ENCODE results near the gene NEMF.
"Not testable (repeated sequence)": the region's sequence is repeated elsewhere in the genome, so short reads cannot be mapped to it uniquely, and the experiment has no call there.

The NEMF gene

DNA sequence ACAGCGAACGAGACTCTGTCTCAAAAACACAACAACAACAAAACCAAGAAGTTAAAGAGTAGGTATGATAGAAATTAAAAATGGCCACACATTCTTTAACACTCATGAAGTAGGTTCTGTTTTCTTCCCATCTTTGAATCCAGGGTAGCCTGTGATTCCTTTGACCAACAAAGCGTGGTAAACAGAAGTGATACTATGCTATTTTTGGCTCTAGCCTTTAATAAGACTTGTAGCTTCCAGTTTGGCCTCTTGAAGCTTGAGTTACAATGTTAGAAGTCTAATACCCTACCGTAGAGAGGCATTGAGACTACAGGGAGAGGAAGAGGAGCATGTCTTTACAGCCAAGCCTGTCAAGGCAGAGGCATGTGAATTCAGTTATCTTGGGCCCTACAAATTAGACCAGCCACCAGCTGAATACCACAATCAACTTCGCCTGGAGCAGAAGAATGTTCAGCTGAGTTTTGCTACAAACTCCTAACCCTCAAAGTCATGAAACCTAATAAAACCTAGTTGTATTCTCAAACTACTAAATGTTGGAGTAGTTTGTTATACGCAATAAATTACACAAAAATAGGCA is 4.9 kb upstream of the NEMF start:
- peaks cover 0 to 4% of the 10 kb centered on the region in 2 donors for H3K4me1 ChIP-seq (ENCODE audit: control insufficient read depth in 1 of 2, insufficient read depth in 2 of 2, low read length in 2 of 2)
- H3K36me3 ChIP-seq (ENCODE audit: control insufficient read depth in 1 of 2, insufficient read depth in 2 of 2, low read length in 2 of 2) = peaks cover 0 to 7% of the 10 kb centered on the region in 2 donors
- no peaks in the 10 kb centered on the region for H3K9me3 ChIP-seq (ENCODE audit: control insufficient read depth in 1 of 2, low read length in 2 of 2)
- no peaks in the 10 kb centered on the region for H3K27me3 ChIP-seq (ENCODE audit: low read depth, low read length)
- no peak overlapping the region for H3K4me3 ChIP-seq (ENCODE audit: low read depth in 1 of 2, low read length in 2 of 2)
- no peak overlapping the region for H3K27ac ChIP-seq (ENCODE audit: low read length)

- H3K9me3 ChIP-seq (ENCODE audit: control insufficient read depth in 1 of 2, low read length in 2 of 2) = no peaks in the 10 kb centered on the region
- no peak overlapping the region for H3K27ac ChIP-seq (ENCODE audit: low read length)
- no peaks in the 10 kb centered on the region for H3K27me3 ChIP-seq (ENCODE audit: low read depth, low read length)
- H3K36me3 ChIP-seq (ENCODE audit: control insufficient read depth in 1 of 2, insufficient read depth in 2 of 2, low read length in 2 of 2) = peaks cover 12 to 16% of the 10 kb centered on the region in 2 donors
- H3K4me1 ChIP-seq (ENCODE audit: control insufficient read depth in 1 of 2, insufficient read depth in 2 of 2, low read length in 2 of 2) = peaks cover 6 to 15% of the 10 kb centered on the region in 2 donors
- peak overlapping the region; percentile 92 to 98 for H3K4me3 ChIP-seq (ENCODE audit: low read depth in 1 of 2, low read length in 2 of 2)
Measured at GRCh38 chr14:49853572-49854375, 1.2 kb upstream of the NEMF start.

DNA sequence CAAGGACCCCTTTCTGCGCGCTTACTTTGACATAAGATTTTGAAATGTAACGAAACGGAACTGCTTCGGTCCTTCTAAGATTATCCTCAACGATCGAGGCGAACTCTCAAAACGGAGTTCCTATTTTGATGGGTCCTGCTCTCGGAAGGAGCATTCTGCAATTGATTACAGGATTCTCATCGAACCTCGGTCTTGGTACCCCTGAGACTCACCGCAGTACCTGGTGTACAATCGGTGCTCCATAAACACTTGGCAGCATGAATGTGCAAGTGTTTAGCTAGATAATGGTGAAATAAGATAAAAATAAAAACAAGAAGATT is 530 bp upstream of the NEMF start:
- H3K4me3 ChIP-seq (ENCODE audit: low read depth in 1 of 2, low read length in 2 of 2) = peak overlapping the region; percentile 92 to 98
- peaks cover 12 to 16% of the 10 kb centered on the region in 2 donors for H3K36me3 ChIP-seq (ENCODE audit: control insufficient read depth in 1 of 2, insufficient read depth in 2 of 2, low read length in 2 of 2)
- H3K4me1 ChIP-seq (ENCODE audit: control insufficient read depth in 1 of 2, insufficient read depth in 2 of 2, low read length in 2 of 2) = peaks cover 6 to 15% of the 10 kb centered on the region in 2 donors
- no peaks in the 10 kb centered on the region for H3K9me3 ChIP-seq (ENCODE audit: control insufficient read depth in 1 of 2, low read length in 2 of 2)
- H3K27me3 ChIP-seq (ENCODE audit: low read depth, low read length) = no peaks in the 10 kb centered on the region
- peak overlapping the region; percentile 95 for H3K27ac ChIP-seq (ENCODE audit: low read length)

- Histone ChIP-seq H3K4me1 (ENCODE audit: control insufficient read depth in 1 of 2, insufficient read depth in 2 of 2, low read length in 2 of 2) (peaks cover 6 to 15% of the 10 kb centered on the region in 2 donors), H3K27ac (ENCODE audit: low read length) (peak overlapping the region; percentile 95)
Measured at GRCh38 chr14:49851813-49852212, 775 bp downstream of the NEMF start.

GRCh38 chr14:49849213-49849847 is 3.3 kb downstream of the NEMF start:
- peaks cover 22 to 32% of the 10 kb centered on the region in 2 donors for H3K36me3 ChIP-seq (ENCODE audit: control insufficient read depth in 1 of 2, insufficient read depth in 2 of 2, low read length in 2 of 2)
- H3K27me3 ChIP-seq (ENCODE audit: low read depth, low read length) = no peaks in the 10 kb centered on the region
- H3K9me3 ChIP-seq (ENCODE audit: control insufficient read depth in 1 of 2, low read length in 2 of 2) = no peaks in the 10 kb centered on the region
- no peak overlapping the region for H3K4me3 ChIP-seq (ENCODE audit: low read depth in 1 of 2, low read length in 2 of 2)
- no peak overlapping the region for H3K27ac ChIP-seq (ENCODE audit: low read length)
- peaks cover 6 to 15% of the 10 kb centered on the region in 2 donors for H3K4me1 ChIP-seq (ENCODE audit: control insufficient read depth in 1 of 2, insufficient read depth in 2 of 2, low read length in 2 of 2)

More at GRCh38 chr14:49851813-49852212, 775 bp downstream of the NEMF start:
- H3K9me3 ChIP-seq (ENCODE audit: control insufficient read depth in 1 of 2, low read length in 2 of 2) = no peaks in the 10 kb centered on the region
- H3K4me3 ChIP-seq (ENCODE audit: low read depth in 1 of 2, low read length in 2 of 2) = peak overlapping the region; percentile 92 to 98
- no peaks in the 10 kb centered on the region for H3K27me3 ChIP-seq (ENCODE audit: low read depth, low read length)
- H3K36me3 ChIP-seq (ENCODE audit: control insufficient read depth in 1 of 2, insufficient read depth in 2 of 2, low read length in 2 of 2) = peaks cover 12 to 16% of the 10 kb centered on the region in 2 donors

- Histone ChIP-seq H3K27me3 (ENCODE audit: low read depth, low read length) (no peaks in the 10 kb centered on the region), H3K36me3 (ENCODE audit: control insufficient read depth in 1 of 2, insufficient read depth in 2 of 2, low read length in 2 of 2) (peaks cover 65 to 74% of the 10 kb centered on the region in 2 donors), H3K27ac (ENCODE audit: low read length) (no peak overlapping the region), H3K4me1 (ENCODE audit: control insufficient read depth in 1 of 2, insufficient read depth in 2 of 2, low read length in 2 of 2) (no peaks in the 10 kb centered on the region), H3K9me3 (ENCODE audit: control insufficient read depth in 1 of 2, low read length in 2 of 2) (no peaks in the 10 kb centered on the region), H3K4me3 (ENCODE audit: low read depth in 1 of 2, low read length in 2 of 2) (no peak overlapping the region)
Measured at GRCh38 chr14:49828640-49829039, 23.9 kb downstream of the NEMF start.

DNA sequence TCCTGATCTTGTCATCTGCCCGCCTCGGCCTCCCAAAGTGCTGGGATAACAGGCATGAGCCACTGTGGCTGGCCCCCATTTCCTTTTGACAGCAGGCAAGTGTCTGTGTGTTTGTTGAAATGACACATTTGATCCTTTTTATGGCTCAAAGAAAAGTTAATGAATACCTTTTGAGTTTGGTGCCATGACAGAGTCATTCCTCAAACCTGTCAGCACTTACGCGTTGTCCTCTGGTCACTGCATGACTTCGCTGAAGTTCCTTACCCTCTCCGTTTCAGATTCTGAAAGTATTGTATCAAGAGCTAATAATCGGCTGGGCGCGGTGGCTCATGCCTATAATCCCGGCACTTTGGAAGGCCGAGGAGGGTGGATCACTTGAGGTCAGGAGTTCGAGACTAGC is 32.4 kb downstream of the NEMF start:
- H3K4me3 ChIP-seq (ENCODE audit: low read depth in 1 of 2, low read length in 2 of 2) = no peak overlapping the region
- H3K27ac ChIP-seq (ENCODE audit: low read length) = no peak overlapping the region
- peaks cover 35 to 48% of the 10 kb centered on the region in 2 donors for H3K36me3 ChIP-seq (ENCODE audit: control insufficient read depth in 1 of 2, insufficient read depth in 2 of 2, low read length in 2 of 2)

DNA sequence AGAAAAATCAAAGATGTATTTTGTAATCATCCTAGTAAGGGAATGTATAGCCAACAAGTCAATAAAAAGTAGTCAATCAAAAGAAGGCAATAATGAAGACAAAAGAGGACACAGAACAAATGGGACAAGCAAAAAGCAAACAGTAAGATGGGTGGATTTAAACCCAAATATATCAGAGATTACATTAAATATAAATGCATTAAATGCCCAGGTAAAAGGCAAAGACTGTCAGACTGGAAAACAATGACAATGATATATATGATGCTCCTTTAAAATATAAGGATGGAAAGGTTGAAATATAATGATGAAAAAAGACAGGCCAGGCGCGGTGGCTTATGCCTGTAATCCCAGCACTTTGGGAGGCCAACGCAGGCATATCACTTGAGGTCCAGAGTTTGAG is 35.7 kb downstream of the NEMF start:
- Histone ChIP-seq H3K4me3 (ENCODE audit: low read depth in 1 of 2, low read length in 2 of 2) (no peak overlapping the region), H3K27ac (ENCODE audit: low read length) (no peak overlapping the region), H3K4me1 (ENCODE audit: control insufficient read depth in 1 of 2, insufficient read depth in 2 of 2, low read length in 2 of 2) (no peaks in the 10 kb centered on the region), H3K9me3 (ENCODE audit: control insufficient read depth in 1 of 2, low read length in 2 of 2) (peaks cover 0 to 4% of the 10 kb centered on the region in 2 donors), H3K36me3 (ENCODE audit: control insufficient read depth in 1 of 2, insufficient read depth in 2 of 2, low read length in 2 of 2) (peaks cover 46 to 68% of the 10 kb centered on the region in 2 donors), H3K27me3 (ENCODE audit: low read depth, low read length) (no peaks in the 10 kb centered on the region)

More for the DNA sequence above, 32.4 kb downstream of the NEMF start:
- Histone ChIP-seq H3K27me3 (ENCODE audit: low read depth, low read length) (no peaks in the 10 kb centered on the region), H3K4me1 (ENCODE audit: control insufficient read depth in 1 of 2, insufficient read depth in 2 of 2, low read length in 2 of 2) (no peaks in the 10 kb centered on the region), H3K9me3 (ENCODE audit: control insufficient read depth in 1 of 2, low read length in 2 of 2) (no peaks in the 10 kb centered on the region)

- H3K9me3 ChIP-seq (ENCODE audit: control insufficient read depth in 1 of 2, low read length in 2 of 2); H3K4me1 ChIP-seq (ENCODE audit: control insufficient read depth in 1 of 2, insufficient read depth in 2 of 2, low read length in 2 of 2); H3K4me3 ChIP-seq (ENCODE audit: low read depth in 1 of 2, low read length in 2 of 2); H3K27ac ChIP-seq (ENCODE audit: low read length); H3K27me3 ChIP-seq (ENCODE audit: low read depth, low read length): not testable (repeated sequence)
- peaks cover 50 to 76% of the 10 kb centered on the region in 2 donors for H3K36me3 ChIP-seq (ENCODE audit: control insufficient read depth in 1 of 2, insufficient read depth in 2 of 2, low read length in 2 of 2)
Measured at GRCh38 chr14:49816118-49816517, 36.5 kb downstream of the NEMF start.

DNA sequence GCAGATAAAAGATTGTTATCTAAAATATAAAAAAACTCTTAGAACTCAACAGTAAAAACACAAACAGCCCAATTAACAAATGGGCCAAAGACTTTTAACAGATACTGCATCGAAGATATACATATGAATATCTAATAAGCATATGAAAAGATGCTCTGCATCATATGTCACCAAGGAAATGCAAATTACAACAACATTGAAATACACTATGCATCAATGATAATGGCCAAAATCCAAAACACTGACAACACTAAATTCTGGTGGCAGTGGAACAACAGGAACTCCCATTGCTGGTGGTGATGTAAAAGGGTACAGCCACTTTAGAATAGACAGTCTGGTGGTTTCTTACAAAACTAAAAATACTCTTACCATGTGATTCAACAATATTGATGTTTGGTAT is 43.8 kb downstream of the NEMF start:
- Histone ChIP-seq H3K4me1 (ENCODE audit: control insufficient read depth in 1 of 2, insufficient read depth in 2 of 2, low read length in 2 of 2) (no peaks in the 10 kb centered on the region), H3K4me3 (ENCODE audit: low read depth in 1 of 2, low read length in 2 of 2) (no peak overlapping the region), H3K27me3 (ENCODE audit: low read depth, low read length) (no peaks in the 10 kb centered on the region), H3K9me3 (ENCODE audit: control insufficient read depth in 1 of 2, low read length in 2 of 2) (peaks cover 0 to 4% of the 10 kb centered on the region in 2 donors), H3K27ac (ENCODE audit: low read length) (no peak overlapping the region), H3K36me3 (ENCODE audit: control insufficient read depth in 1 of 2, insufficient read depth in 2 of 2, low read length in 2 of 2) (peaks cover 41 to 69% of the 10 kb centered on the region in 2 donors)

DNA sequence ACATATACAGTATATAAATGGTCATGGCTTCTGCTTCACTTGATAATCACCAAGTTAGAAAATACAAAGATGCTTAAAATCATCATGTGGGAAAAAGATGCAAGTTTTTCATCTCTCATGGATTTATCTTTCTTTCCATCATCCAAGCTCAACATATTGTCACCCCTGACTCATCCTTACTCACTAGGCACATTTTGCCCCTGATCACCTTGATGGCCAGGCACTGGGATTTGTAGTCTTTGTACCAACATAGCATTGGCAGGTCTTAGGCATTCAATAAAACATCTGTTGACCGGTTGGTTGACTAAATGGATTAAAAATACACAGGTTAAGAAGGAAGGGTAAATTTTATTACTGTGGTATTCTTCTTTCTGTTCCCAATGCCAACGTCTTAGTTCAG is 56.6 kb downstream of the NEMF start:
- Histone ChIP-seq H3K27ac (ENCODE audit: low read length) (no peak overlapping the region), H3K4me3 (ENCODE audit: low read depth in 1 of 2, low read length in 2 of 2) (no peak overlapping the region), H3K9me3 (ENCODE audit: control insufficient read depth in 1 of 2, low read length in 2 of 2) (no peaks in the 10 kb centered on the region), H3K36me3 (ENCODE audit: control insufficient read depth in 1 of 2, insufficient read depth in 2 of 2, low read length in 2 of 2) (peaks cover 37 to 86% of the 10 kb centered on the region in 2 donors), H3K4me1 (ENCODE audit: control insufficient read depth in 1 of 2, insufficient read depth in 2 of 2, low read length in 2 of 2) (no peaks in the 10 kb centered on the region), H3K27me3 (ENCODE audit: low read depth, low read length) (no peaks in the 10 kb centered on the region)
